Peyer's patch (tissue), 4 donors: Measurements from ENCODE around the gene KCNJ2.

ENCODE experiments used
- POLR2A ChIP-seq, 2 donors: fragments of 450-650 bp; IDR thresholded peaks; one replicate each; pipeline ENCODE4 v1.5.1; 2017; ENCODE audit warnings: antibody characterized with exemption in 2 of 2, mild to moderate bottlenecking in 2 of 2, moderate library complexity in 2 of 2
- TF ChIP-seq, protein P1 (sequence below), 6 experiments: fragments of 450-650 bp in 4 of 6; fragments of 200-600 bp in 2 of 6; sonication (generic) in 1 of 6; IDR thresholded peaks; one replicate each; pipeline ENCODE4 v1.5.1; 2017 to 2019; ENCODE audit warnings: antibody characterized with exemption in 6 of 6, mild to moderate bottlenecking in 3 of 6, moderate library complexity in 1 of 6

DNA sequence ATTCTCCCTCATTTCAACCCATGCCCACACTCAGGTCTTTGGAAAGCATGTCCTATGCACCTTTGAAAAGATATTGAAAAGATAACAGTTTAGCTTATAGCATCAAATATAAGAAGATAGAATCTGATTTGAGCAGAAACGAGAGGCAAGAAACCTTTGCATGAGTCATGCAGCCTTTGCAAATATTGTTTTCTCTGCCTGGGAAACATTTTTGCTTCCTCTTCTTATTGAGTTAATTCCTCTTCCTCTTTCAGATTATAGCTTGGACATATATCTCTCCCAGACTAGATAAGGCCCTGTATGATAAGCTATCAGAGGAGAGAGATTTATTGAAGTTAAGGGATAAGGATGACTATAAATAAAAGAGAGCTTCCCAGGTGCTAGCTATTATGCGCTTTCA, 46.1 kb upstream of the KCNJ2 start:
- TF ChIP-seq, protein P1, sequence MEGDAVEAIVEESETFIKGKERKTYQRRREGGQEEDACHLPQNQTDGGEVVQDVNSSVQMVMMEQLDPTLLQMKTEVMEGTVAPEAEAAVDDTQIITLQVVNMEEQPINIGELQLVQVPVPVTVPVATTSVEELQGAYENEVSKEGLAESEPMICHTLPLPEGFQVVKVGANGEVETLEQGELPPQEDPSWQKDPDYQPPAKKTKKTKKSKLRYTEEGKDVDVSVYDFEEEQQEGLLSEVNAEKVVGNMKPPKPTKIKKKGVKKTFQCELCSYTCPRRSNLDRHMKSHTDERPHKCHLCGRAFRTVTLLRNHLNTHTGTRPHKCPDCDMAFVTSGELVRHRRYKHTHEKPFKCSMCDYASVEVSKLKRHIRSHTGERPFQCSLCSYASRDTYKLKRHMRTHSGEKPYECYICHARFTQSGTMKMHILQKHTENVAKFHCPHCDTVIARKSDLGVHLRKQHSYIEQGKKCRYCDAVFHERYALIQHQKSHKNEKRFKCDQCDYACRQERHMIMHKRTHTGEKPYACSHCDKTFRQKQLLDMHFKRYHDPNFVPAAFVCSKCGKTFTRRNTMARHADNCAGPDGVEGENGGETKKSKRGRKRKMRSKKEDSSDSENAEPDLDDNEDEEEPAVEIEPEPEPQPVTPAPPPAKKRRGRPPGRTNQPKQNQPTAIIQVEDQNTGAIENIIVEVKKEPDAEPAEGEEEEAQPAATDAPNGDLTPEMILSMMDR (IDR thresholded peaks at IDR 0.05) = no peak
- no peak for TF ChIP-seq POLR2A (IDR thresholded peaks at IDR 0.05)
